ENCODE data around the gene IGF2BP3. TPM values are rescaled to one million over a fixed set of nuclear protein-coding genes. Genes with fewer than 3 reads are reported as not detected.

The IGF2BP3 gene
- total RNA-seq, 4 donors from 2014 or later = 1.1 TPM; not detected in 3

- H3K4me3 ChIP-seq = no peak overlapping the region
- no peaks in the 10 kb centered on the region for H3K4me1 ChIP-seq
- no peaks in the 10 kb centered on the region for H3K36me3 ChIP-seq
- DNase-seq = no peak
- H3K27me3 ChIP-seq = no peaks in the 10 kb centered on the region
- H3K9me3 ChIP-seq = no peaks in the 10 kb centered on the region
- no peak overlapping the region for H3K27ac ChIP-seq
- TF ChIP-seq CTCF (IDR thresholded peaks at IDR 0.05) = no peak
- no peak for TF ChIP-seq POLR2A (IDR thresholded peaks at IDR 0.05)
Measured at GRCh38 chr7:23397241-23397640, 73.0 kb downstream of the IGF2BP3 start.

- Histone ChIP-seq H3K4me3 (no peak overlapping the region), H3K9me3 (no peaks in the 10 kb centered on the region), H3K27me3 (no peaks in the 10 kb centered on the region), H3K27ac (no peak overlapping the region), H3K4me1 (no peaks in the 10 kb centered on the region), H3K36me3 (no peaks in the 10 kb centered on the region)
- TF ChIP-seq POLR2A (IDR thresholded peaks at IDR 0.05) = no peak
- TF ChIP-seq CTCF (IDR thresholded peaks at IDR 0.05) = no peak
- no peak for DNase-seq
Measured at GRCh38 chr7:23396222-23397015, 73.9 kb downstream of the IGF2BP3 start.

- Histone ChIP-seq H3K36me3 (no peaks in the 10 kb centered on the region), H3K27me3 (no peaks in the 10 kb centered on the region), H3K9me3 (no peaks in the 10 kb centered on the region), H3K4me3 (no peak overlapping the region), H3K27ac (peak overlapping the region in 1 of 4 donors; percentile 43), H3K4me1 (no peaks in the 10 kb centered on the region)
- DNase-seq = no peak
- TF ChIP-seq POLR2A (IDR thresholded peaks at IDR 0.05) = no peak
- no peak for TF ChIP-seq CTCF (IDR thresholded peaks at IDR 0.05)
Measured at GRCh38 chr7:23394488-23395171, 75.7 kb downstream of the IGF2BP3 start.

GRCh38 chr7:23393636-23394035 lies 76.7 kb downstream of the IGF2BP3 start:
- TF ChIP-seq POLR2A (IDR thresholded peaks at IDR 0.05) = no peak
- TF ChIP-seq CTCF (IDR thresholded peaks at IDR 0.05) = no peak
- H3K9me3 ChIP-seq = no peaks in the 10 kb centered on the region
- no peaks in the 10 kb centered on the region for H3K36me3 ChIP-seq
- no peak overlapping the region for H3K4me3 ChIP-seq
- H3K27me3 ChIP-seq = no peaks in the 10 kb centered on the region
- no peaks in the 10 kb centered on the region for H3K4me1 ChIP-seq
- H3K27ac ChIP-seq = peak overlapping the region in 1 of 4 donors; percentile 43
- no peak for DNase-seq

- DNase-seq = no peak
- Histone ChIP-seq H3K4me3 (no peak overlapping the region), H3K36me3 (no peaks in the 10 kb centered on the region), H3K9me3 (no peaks in the 10 kb centered on the region), H3K27ac (no peak overlapping the region), H3K27me3 (no peaks in the 10 kb centered on the region), H3K4me1 (no peaks in the 10 kb centered on the region)
- no peak for TF ChIP-seq POLR2A (IDR thresholded peaks at IDR 0.05)
Measured at GRCh38 chr7:23389701-23390100, 80.6 kb downstream of the IGF2BP3 start.

- H3K36me3 ChIP-seq = no peaks in the 10 kb centered on the region
- TF ChIP-seq CTCF (IDR thresholded peaks at IDR 0.05) (no peak), POLR2A (IDR thresholded peaks at IDR 0.05) (no peak)
- H3K27ac ChIP-seq = no peak overlapping the region
- no peaks in the 10 kb centered on the region for H3K4me1 ChIP-seq
- no peaks in the 10 kb centered on the region for H3K27me3 ChIP-seq
- H3K9me3 ChIP-seq = no peaks in the 10 kb centered on the region
- DNase-seq = no peak
- no peak overlapping the region for H3K4me3 ChIP-seq
Measured at GRCh38 chr7:23387583-23387982, 82.7 kb downstream of the IGF2BP3 start.
